B cell (primary cell): Measurements from ENCODE around the gene LRRC4C. TPM values are rescaled to one million over a fixed set of nuclear protein-coding genes. Genes with fewer than 3 reads are reported as not detected.

Experiments used
- ATAC-seq: fragments of 200-7000 bp; cut with Tn5 transposase; one replicate; pipeline ENCODE4 v1.10.0; 2021; ENCODE audit warnings: low read depth, mild to moderate bottlenecking, moderate number of reproducible peaks, moderate library complexity
- CTCF ChIA-PET: fragments of 350-600 bp; sonication (Branson Sonifier 250); formaldehyde crosslinking; loops from one replicate; lab custom pipeline; 2021; ENCODE audit warnings: antibody characterized with exemption, inconsistent platforms; lab: Charles Lee
- POLR2A ChIA-PET: fragments of 350-600 bp; sonication (Branson Sonifier 250); formaldehyde crosslinking; loops from one replicate; lab custom pipeline; 2021; ENCODE audit warnings: antibody characterized with exemption; lab: Charles Lee
- DNase-seq: peaks from one replicate; pipeline ENCODE4 v3.0.0; 2013
- H2AFZ ChIP-seq: 2 replicates; pipeline ENCODE4 v1.6.1; 2012; ENCODE audit warnings: mild to moderate bottlenecking, low read depth, low read length; ENCODE audit not compliant: insufficient read depth, poor library complexity, severe bottlenecking
- H3K27ac ChIP-seq, 2 donors: 1 replicate in 1 of 2; 2 replicates in 1 of 2; pipeline ENCODE4 v1.5.1; 2012 to 2013; ENCODE audit warnings: low read length in 2 of 2, mild to moderate bottlenecking in 2 of 2, moderate library complexity in 1 of 2
- H3K27me3 ChIP-seq, 4 experiments: fragments of 200-600 bp in 1 of 4; sonication (generic) in 1 of 4; replicated peaks in 1 of 4; 1 replicate in 2 of 4; 2 replicates in 2 of 4; pipeline versions ENCODE4 v1.6.1 to v1.7.0; 2013 to 2016; ENCODE audit warnings: low read length in 3 of 4, mild to moderate bottlenecking in 2 of 4, mixed read lengths in 1 of 4, moderate library complexity in 1 of 4; ENCODE audit not compliant: insufficient read depth in 4 of 4, control insufficient read depth in 3 of 4; ENCODE audit errors: control extremely low read depth in 1 of 4
- H3K36me3 ChIP-seq, 2 experiments: replicated peaks in 1 of 2; 1 replicate in 1 of 2; 2 replicates in 1 of 2; pipeline versions ENCODE4 v1.6.1 to v1.7.1; 2013; ENCODE audit warnings: low read length in 1 of 2; ENCODE audit not compliant: insufficient read depth in 2 of 2, control insufficient read depth in 1 of 2; ENCODE audit errors: control extremely low read depth in 1 of 2, extremely low read depth in 1 of 2
- H3K4me1 ChIP-seq, 2 donors: fragments of 200-600 bp in 1 of 2; sonication (generic) in 1 of 2; 1 replicate in 1 of 2; 2 replicates in 1 of 2; pipeline versions ENCODE4 v1.5.1 to v1.6.1; 2013 to 2017; ENCODE audit warnings: low read length in 2 of 2; ENCODE audit not compliant: control insufficient read depth in 2 of 2, insufficient read depth in 2 of 2
- H3K4me2 ChIP-seq: replicated peaks from 2 replicates; pipeline ENCODE3; 2012; ENCODE audit warnings: mild to moderate bottlenecking, low read depth, low read length; ENCODE audit not compliant: poor library complexity, severe bottlenecking
- H3K4me3 ChIP-seq, 5 experiments: fragments of 200-600 bp in 1 of 5; sonication (generic) in 1 of 5; 1 replicate in 3 of 5; 2 replicates in 2 of 5; pipeline versions ENCODE4 v1.5.1 to v1.7.0; 2011 to 2016; ENCODE audit warnings: low read length in 4 of 5, mild to moderate bottlenecking in 4 of 5, low read depth in 2 of 5, control low read depth in 1 of 5, moderate library complexity in 1 of 5; ENCODE audit not compliant: insufficient read depth in 1 of 5; ENCODE audit errors: control extremely low read depth in 1 of 5, extremely low read depth in 1 of 5
- H3K79me2 ChIP-seq: fragments of 200-600 bp; sonication (generic); one replicate; pipeline ENCODE4 v1.6.0; 2016; ENCODE audit warnings: low read length; ENCODE audit not compliant: control insufficient read depth, insufficient read depth
- H3K9ac ChIP-seq: fragments of 200-600 bp; sonication (generic); 2 replicates; pipeline ENCODE4 v1.6.1; 2017; ENCODE audit warnings: mild to moderate bottlenecking, low read length, moderate library complexity
- H3K9me3 ChIP-seq, 3 donors: one replicate each; pipeline versions ENCODE4 v1.6.1 to v1.7.1; 2013; ENCODE audit warnings: low read length in 2 of 3; ENCODE audit not compliant: control insufficient read depth in 2 of 3, insufficient read depth in 1 of 3; ENCODE audit errors: control extremely low read depth in 1 of 3
- H4K20me1 ChIP-seq: 2 replicates; pipeline ENCODE4 v1.6.0; 2012; ENCODE audit warnings: mild to moderate bottlenecking, low read length; ENCODE audit not compliant: insufficient read depth, control insufficient read depth, poor library complexity, severe bottlenecking
- H3K27ac Mint-ChIP-seq: one replicate; pipeline ENCODE4 v1.8.0; 2021; ENCODE audit warnings: mixed read lengths
- H3K27me3 Mint-ChIP-seq: one replicate; pipeline ENCODE4 v1.8.0; 2021; ENCODE audit warnings: mixed read lengths
- H3K4me1 Mint-ChIP-seq: one replicate; pipeline ENCODE4 v1.8.0; 2021; ENCODE audit warnings: mixed read lengths
- H3K4me3 Mint-ChIP-seq: one replicate; pipeline ENCODE4 v1.8.0; 2021; ENCODE audit warnings: mixed read lengths
- H3K9me3 Mint-ChIP-seq: one replicate; pipeline ENCODE4 v1.8.0; 2022; ENCODE audit warnings: mixed read lengths; ENCODE audit not compliant: insufficient read depth
- EZH2 ChIP-seq: IDR thresholded peaks from 2 replicates; pipeline ENCODE4 v1.6.1; 2012; ENCODE audit warnings: borderline replicate concordance, low read depth, mild to moderate bottlenecking, moderate library complexity, low read length; ENCODE audit not compliant: insufficient read depth, poor library complexity, severe bottlenecking
- WGBS: methylation state at CpG from one replicate; pipeline ENCODE4 v1.1.5; 2013; ENCODE audit warnings: missing lambda C conversion rate; ENCODE audit not compliant: insufficient coverage; 5-methylcytosine and 5-hydroxymethylcytosine counted together
- intact Hi-C: fragments of 100-400 bp; cut with micrococcal nuclease; formaldehyde crosslinking; loops from one replicate; pipeline ENCODE4 v1.10.0; 2022
- polyA plus RNA-seq: library from polyadenylated mRNA; depleted of rRNA; stranded (reverse); fragments of >200 nt; gene quantifications from 2 replicates; pipeline ENCODE4 v1.2.3, GENCODE V29; 2012
- total RNA-seq, 2 donors: library from RNA; stranded (reverse); fragments of 120-200 nt in 1 of 2; gene quantifications; 1 replicate in 1 of 2; 2 replicates in 1 of 2; pipeline versions ENCODE4 v1.2.3 to v1.2.4, GENCODE V29; 2013 to 2022
- TF ChIP-seq, protein P1 (sequence below): fragments of 200-600 bp; IDR thresholded peaks from one replicate; pipeline ENCODE4 v1.8.0; 2022; ENCODE audit warnings: antibody characterized with exemption, mild to moderate bottlenecking

The LRRC4C gene
- total and polyA plus RNA-seq, 2 donors (not counting 1 experiment from before 2014, with no cell fraction given): 0.57 TPM; not detected in 1

DNA sequence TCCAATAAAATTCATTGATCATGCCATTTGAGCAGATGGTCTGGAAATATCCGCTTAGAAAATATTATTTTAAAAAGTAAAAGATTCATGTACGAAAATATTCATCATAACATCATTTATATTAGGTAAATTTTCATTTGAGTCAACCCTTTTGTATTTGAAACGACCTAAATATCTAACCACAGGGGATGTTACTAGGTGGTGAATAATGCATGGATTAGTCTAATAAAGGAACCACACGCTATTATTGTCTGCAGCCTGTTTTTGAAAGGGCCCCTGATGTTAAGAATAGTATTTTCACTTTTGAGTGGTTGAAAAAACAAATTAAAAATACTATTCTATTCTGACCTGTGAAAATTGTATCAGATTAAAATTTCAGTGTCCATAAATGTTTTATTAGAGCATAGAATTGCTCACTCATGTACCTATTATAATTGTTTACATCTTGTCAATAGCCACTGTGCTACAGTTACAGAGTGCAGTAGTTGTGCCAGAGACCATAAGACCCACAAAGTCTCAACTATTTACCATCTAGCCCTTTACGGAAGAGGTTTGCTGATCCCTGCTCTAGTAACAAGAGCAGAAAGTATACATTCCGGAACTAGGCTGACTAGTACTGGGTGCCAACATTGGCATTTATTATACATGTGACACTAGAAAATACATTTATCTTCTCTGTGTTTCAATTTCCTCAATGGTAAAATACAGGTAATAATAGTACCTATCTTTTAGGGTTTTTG, 176.1 kb downstream of the LRRC4C start:
- H3K27me3 Mint-ChIP-seq: no peaks in the 10 kb centered on the region
- no peaks in the 10 kb centered on the region for H3K4me1 Mint-ChIP-seq
- POLR2A ChIA-PET: no interaction called here
- Histone ChIP-seq H3K27ac (no peak overlapping the region), H4K20me1 (no peaks in the 10 kb centered on the region), H3K27me3 (no peaks in the 10 kb centered on the region), H3K9ac (no peak overlapping the region), H3K4me3 (no peak overlapping the region), H3K79me2 (no peaks in the 10 kb centered on the region), H2AFZ (no peak overlapping the region), H3K4me1 (no peaks in the 10 kb centered on the region), H3K36me3 (no peaks in the 10 kb centered on the region), H3K4me2 (no peak overlapping the region), H3K9me3 (no peaks in the 10 kb centered on the region)
- TF ChIP-seq EZH2: no peak
- TF ChIP-seq, protein P1, sequence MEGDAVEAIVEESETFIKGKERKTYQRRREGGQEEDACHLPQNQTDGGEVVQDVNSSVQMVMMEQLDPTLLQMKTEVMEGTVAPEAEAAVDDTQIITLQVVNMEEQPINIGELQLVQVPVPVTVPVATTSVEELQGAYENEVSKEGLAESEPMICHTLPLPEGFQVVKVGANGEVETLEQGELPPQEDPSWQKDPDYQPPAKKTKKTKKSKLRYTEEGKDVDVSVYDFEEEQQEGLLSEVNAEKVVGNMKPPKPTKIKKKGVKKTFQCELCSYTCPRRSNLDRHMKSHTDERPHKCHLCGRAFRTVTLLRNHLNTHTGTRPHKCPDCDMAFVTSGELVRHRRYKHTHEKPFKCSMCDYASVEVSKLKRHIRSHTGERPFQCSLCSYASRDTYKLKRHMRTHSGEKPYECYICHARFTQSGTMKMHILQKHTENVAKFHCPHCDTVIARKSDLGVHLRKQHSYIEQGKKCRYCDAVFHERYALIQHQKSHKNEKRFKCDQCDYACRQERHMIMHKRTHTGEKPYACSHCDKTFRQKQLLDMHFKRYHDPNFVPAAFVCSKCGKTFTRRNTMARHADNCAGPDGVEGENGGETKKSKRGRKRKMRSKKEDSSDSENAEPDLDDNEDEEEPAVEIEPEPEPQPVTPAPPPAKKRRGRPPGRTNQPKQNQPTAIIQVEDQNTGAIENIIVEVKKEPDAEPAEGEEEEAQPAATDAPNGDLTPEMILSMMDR: no peak
- intact Hi-C loops: no loop called here
- no peak overlapping the region for H3K4me3 Mint-ChIP-seq
- no peak overlapping the region for H3K27ac Mint-ChIP-seq
- CTCF ChIA-PET: no interaction called here
- ATAC-seq: no peak
- DNase-seq: no peak
- H3K9me3 Mint-ChIP-seq: no peaks in the 10 kb centered on the region
- WGBS: no CpG with 5 or more reads among the region's 6 CpGs

DNA sequence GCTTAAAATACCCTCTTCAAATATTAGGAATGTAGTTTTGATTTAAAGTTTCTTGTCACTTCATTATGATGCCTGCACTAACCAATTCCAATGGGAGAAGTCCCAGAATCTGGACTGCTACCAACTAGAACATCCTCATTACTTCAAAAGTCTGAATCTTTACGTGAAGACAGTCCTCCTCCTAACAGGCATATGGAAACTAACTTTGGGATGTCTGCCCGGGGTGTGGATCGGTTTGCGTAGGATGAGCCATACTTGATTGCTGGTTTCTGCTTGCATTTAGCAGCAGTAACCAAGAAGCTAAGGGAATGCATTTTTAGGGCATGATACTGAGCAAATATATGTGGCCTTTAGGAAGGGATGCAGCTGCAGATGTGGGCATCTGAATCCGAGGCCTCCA, 177.1 kb downstream of the LRRC4C start:
- no peak overlapping the region for H3K9ac ChIP-seq
- ATAC-seq: no peak
- H3K4me1 ChIP-seq: no peaks in the 10 kb centered on the region
- Mint-ChIP-seq H3K4me1 (no peaks in the 10 kb centered on the region), H3K27me3 (no peaks in the 10 kb centered on the region), H3K9me3 (no peaks in the 10 kb centered on the region), H3K4me3 (no peak overlapping the region), H3K27ac (no peak overlapping the region)
- H2AFZ ChIP-seq: no peak overlapping the region
- no peak overlapping the region for H3K4me2 ChIP-seq
- no peaks in the 10 kb centered on the region for H3K79me2 ChIP-seq
- POLR2A ChIA-PET: no interaction called here
- CTCF ChIA-PET: no interaction called here
- DNase-seq: no peak
- intact Hi-C loops: no loop called here
- TF ChIP-seq, protein P1: no peak
- no peak for TF ChIP-seq EZH2
- no peak overlapping the region for H3K4me3 ChIP-seq
- H3K27me3 ChIP-seq: no peaks in the 10 kb centered on the region
- no peaks in the 10 kb centered on the region for H3K9me3 ChIP-seq
- 95% methylated on average over 4 of the region's 5 CpGs for WGBS
- H3K36me3 ChIP-seq: no peaks in the 10 kb centered on the region
- no peak overlapping the region for H3K27ac ChIP-seq
- no peaks in the 10 kb centered on the region for H4K20me1 ChIP-seq
